HepG2 (cell line): ENCODE results near the gene CRHR1. TPM values are rescaled to one million over a fixed set of nuclear protein-coding genes. Genes with fewer than 3 reads are reported as not detected.

Experiments
- ATAC-seq: fragments of 200-7000 bp; cut with Tn5 transposase; 3 replicates; pipeline ENCODE4 v1.9.1; 2020; ENCODE audit warnings: mild to moderate bottlenecking, moderate library complexity
- BruUV-seq: library from RNA; stranded (reverse); fragments of 400-500 nt; replicated peaks from 2 replicates; lab custom pipeline; 2021; lab: Mats Ljungman, UMichigan
- CTCF ChIA-PET: fragments of 300-600 bp; formaldehyde crosslinking; extraction: SDS; loops from one replicate; lab custom pipeline; 2021; ENCODE audit warnings: low total read pairs, inconsistent platforms, low intra/inter-chr PET ratio; lab: Yijun Ruan, JAX
- POLR2A ChIA-PET: fragments of 350-600 bp; sonication (Branson Sonifier 250); formaldehyde crosslinking; loops from one replicate; lab custom pipeline; 2020; ENCODE audit warnings: antibody characterized with exemption, inconsistent platforms; lab: Yijun Ruan, JAX
- DNase-seq: peaks from one replicate; pipeline ENCODE4 v3.0.0-alpha.2; 2015; ENCODE audit warnings: low spot score
- FAIRE-seq: peaks from 3 replicates; lab custom pipeline; 2011; peaks lifted over from hg19 to GRCh38; lab: Jason Lieb, UNC
- H2AFZ ChIP-seq: one replicate; pipeline ENCODE4 v1.6.1; 2011; ENCODE audit warnings: low read length, inconsistent platforms
- H3K27ac ChIP-seq: fragments of 300-600 bp; 3 replicates; pipeline ENCODE4 v1.8.0; 2011; ENCODE audit warnings: mixed run types, mild to moderate bottlenecking, mixed read lengths, low read length, inconsistent platforms; ENCODE audit not compliant: insufficient read depth; ENCODE audit errors: extremely low read length
- H3K27me3 ChIP-seq, 2 experiments: fragments of 200-600 bp in 1 of 2; 2 replicates in 1 of 2; 3 replicates in 1 of 2; pipeline versions ENCODE4 v1.6.0 to v1.8.0; 2011; ENCODE audit warnings: low read length in 2 of 2, mild to moderate bottlenecking in 2 of 2, moderate library complexity in 2 of 2, inconsistent platforms in 1 of 2; ENCODE audit not compliant: insufficient read depth in 2 of 2, control insufficient read depth in 1 of 2
- H3K36me3 ChIP-seq, 2 experiments: fragments of 200-600 bp in 1 of 2; replicated peaks in 1 of 2; 2 replicates in 1 of 2; 3 replicates in 1 of 2; pipeline versions ENCODE4 v1.5.1 to v1.8.0; 2011; ENCODE audit warnings: low read length in 2 of 2, inconsistent platforms in 1 of 2; ENCODE audit not compliant: insufficient read depth in 2 of 2, control insufficient read depth in 1 of 2
- H3K4me1 ChIP-seq: 2 replicates; pipeline ENCODE4 v1.5.1; 2012; ENCODE audit warnings: low read length, inconsistent platforms; ENCODE audit not compliant: insufficient read depth
- H3K4me2 ChIP-seq: 2 replicates; pipeline ENCODE4 v1.6.0; 2011; ENCODE audit warnings: low read depth, low read length, inconsistent platforms
- H3K4me3 ChIP-seq, 3 experiments: fragments of 200-600 bp in 1 of 3; sonication (generic), shearing (Covaris generic) in 1 of 3; replicated peaks in 1 of 3; 2 replicates each; pipeline ENCODE4 v1.5.1; 2011 to 2016; ENCODE audit warnings: low read length in 3 of 3, inconsistent platforms in 2 of 3, low read depth in 2 of 3, mild to moderate bottlenecking in 2 of 3, control low read depth in 1 of 3, mixed read lengths in 1 of 3; ENCODE audit not compliant: insufficient read depth in 1 of 3
- H3K79me2 ChIP-seq: one replicate; pipeline ENCODE4 v1.6.1; 2011; ENCODE audit warnings: low read length, inconsistent platforms; ENCODE audit not compliant: insufficient read depth
- H3K9ac ChIP-seq: 2 replicates; pipeline ENCODE4 v1.6.0; 2011; ENCODE audit warnings: mild to moderate bottlenecking, low read depth, low read length, inconsistent platforms; ENCODE audit not compliant: insufficient read depth
- H3K9me3 ChIP-seq: 2 replicates; pipeline ENCODE4 v1.5.1; 2012; ENCODE audit warnings: mild to moderate bottlenecking, low read length
- H4K20me1 ChIP-seq: 2 replicates; pipeline ENCODE4 v1.6.0; 2011; ENCODE audit warnings: inconsistent platforms, mild to moderate bottlenecking, low read length, moderate library complexity; ENCODE audit not compliant: insufficient read depth
- CREB1 ChIP-seq, 2 experiments: fragments of 450-650 bp in 1 of 2; IDR thresholded peaks; 2 replicates each; pipeline ENCODE4 v1.6.1; 2016 to 2017; ENCODE audit warnings: control low read depth in 1 of 2, mild to moderate bottlenecking in 1 of 2, missing compliant biosample characterization in 1 of 2, missing genetic modification characterization in 1 of 2
- DPF2 ChIP-seq: sonication (generic); formaldehyde crosslinking; IDR thresholded peaks from 2 replicates; pipeline ENCODE4 v1.4.0; 2020; ENCODE audit warnings: mild to moderate bottlenecking, low read depth, missing genetic modification reagents, borderline replicate concordance
- GABPA ChIP-seq, 2 experiments: IDR thresholded peaks; 2 replicates each; pipeline ENCODE4 v1.6.1; 2011 to 2016; ENCODE audit warnings: low read depth in 2 of 2, low read length in 1 of 2, missing biosample characterization in 1 of 2, missing genetic modification characterization in 1 of 2
- GABPB1 ChIP-seq: IDR thresholded peaks from 2 replicates; pipeline ENCODE4 v1.6.1; 2016; ENCODE audit warnings: mild to moderate bottlenecking, missing genetic modification reagents, moderate library complexity, missing compliant biosample characterization
- IRX3 ChIP-seq: sonication (generic); formaldehyde crosslinking; IDR thresholded peaks from 2 replicates; pipeline ENCODE4 v1.8.1; 2023; ENCODE audit warnings: mild to moderate bottlenecking, low read depth, missing genetic modification reagents, borderline replicate concordance
- MIER2 ChIP-seq: IDR thresholded peaks from 2 replicates; pipeline ENCODE4 v1.6.1; 2016; ENCODE audit warnings: missing biosample characterization, missing genetic modification reagents
- MLLT10 ChIP-seq: sonication (generic); formaldehyde crosslinking; IDR thresholded peaks from 2 replicates; pipeline ENCODE4 v1.4.0; 2020; ENCODE audit warnings: missing genetic modification reagents
- NFIC ChIP-seq: IDR thresholded peaks from 2 replicates; pipeline ENCODE4 v1.6.1; 2012; ENCODE audit warnings: mild to moderate bottlenecking, low read length, inconsistent platforms
- NFYB ChIP-seq: sonication (generic); formaldehyde crosslinking; IDR thresholded peaks from 2 replicates; pipeline ENCODE4 v1.4.0; 2020; ENCODE audit warnings: missing genetic modification reagents
- SNAI1 ChIP-seq: sonication (generic); formaldehyde crosslinking; IDR thresholded peaks from 2 replicates; pipeline ENCODE4 v1.5.0; 2020; ENCODE audit warnings: mild to moderate bottlenecking, missing genetic modification reagents, borderline replicate concordance
- XBP1 ChIP-seq: sonication (generic); formaldehyde crosslinking; IDR thresholded peaks from 2 replicates; pipeline ENCODE4 v1.5.0; 2020; ENCODE audit warnings: missing genetic modification reagents
- ZNF292 ChIP-seq: sonication (generic); formaldehyde crosslinking; IDR thresholded peaks from 2 replicates; pipeline ENCODE4 v1.8.1; 2022; ENCODE audit warnings: mild to moderate bottlenecking, low read depth, missing genetic modification reagents, borderline replicate concordance
- ZNF749 ChIP-seq: sonication (generic); formaldehyde crosslinking; IDR thresholded peaks from 2 replicates; pipeline ENCODE4 v1.8.0; 2022; ENCODE audit warnings: mild to moderate bottlenecking, missing genetic modification reagents, moderate library complexity, borderline replicate concordance
- ZNF772 ChIP-seq: sonication (generic); formaldehyde crosslinking; IDR thresholded peaks from 2 replicates; pipeline ENCODE4 v1.5.0; 2020; ENCODE audit warnings: mild to moderate bottlenecking, missing genetic modification reagents
- ZSCAN20 ChIP-seq: sonication (generic); formaldehyde crosslinking; IDR thresholded peaks from 2 replicates; pipeline ENCODE4 v1.4.0; 2020; ENCODE audit warnings: missing genetic modification reagents, mild to moderate bottlenecking, borderline replicate concordance
- WGBS: methylation state at CpG from one replicate; pipeline ENCODE4 v1.1.6; 2017; ENCODE audit warnings: low lambda C conversion rate; 5-methylcytosine and 5-hydroxymethylcytosine counted together
- in situ Hi-C: cut with HindIII; loops from 2 replicates; pipeline ENCODE4 v1.10.0; 2017; ENCODE audit warnings: low pct_unique_long_range_greater_than_20kb; ENCODE audit not compliant: extremely low pct_ligation_motif_present
- intact Hi-C: fragments of 100-400 bp; cut with micrococcal nuclease; formaldehyde crosslinking; loops from one replicate; pipeline ENCODE4 v1.10.0; 2022; ENCODE audit not compliant: unreplicated experiment
- polyA plus RNA-seq, 8 experiments: library from polyadenylated mRNA; depleted of rRNA in 3 of 8; stranded (reverse) in 7 of 8; unstranded in 1 of 8; fragments of >200 nt; fragmentation: Illumina TruSeq in 4 of 8; extraction: Trizol in 4 of 8; gene quantifications; 2 replicates each; pipeline versions ENCODE4 v1.2.1 to v1.2.3, GENCODE V29; 2011 to 2016; ENCODE audit warnings: low read depth in 4 of 8, missing spikeins in 1 of 8, mixed read lengths in 1 of 8; ENCODE audit not compliant: insufficient read depth in 1 of 8
- total RNA-seq, 5 experiments: library from RNA; depleted of rRNA; stranded (reverse); fragments of >200 nt; fragmentation: Illumina TruSeq; extraction: Trizol; gene quantifications; 2 replicates each; pipeline ENCODE4 v1.2.3, GENCODE V29; 2016; ENCODE audit warnings: low read depth in 1 of 5
- TF ChIP-seq, protein P1 (sequence below): sonication (generic); formaldehyde crosslinking; conservative IDR thresholded peaks from 2 replicates; pipeline ENCODE4 v1.4.0; 2020; ENCODE audit warnings: mild to moderate bottlenecking, missing genetic modification reagents, moderate library complexity
- TF ChIP-seq, protein P2 (sequence below), 2 experiments: sonication (generic) in 1 of 2; formaldehyde crosslinking in 1 of 2; IDR thresholded peaks; 2 replicates each; pipeline versions ENCODE4 v1.5.1 to v1.6.1; 2011 to 2020; ENCODE audit warnings: borderline replicate concordance in 1 of 2, low read depth in 1 of 2, low read length in 1 of 2, mild to moderate bottlenecking in 1 of 2, missing genetic modification reagents in 1 of 2, moderate library complexity in 1 of 2
- TF ChIP-seq, protein P3 (sequence below): sonication (generic); formaldehyde crosslinking; IDR thresholded peaks from 2 replicates; pipeline ENCODE4 v1.4.0; 2020; ENCODE audit warnings: mild to moderate bottlenecking, low read depth, missing genetic modification reagents

The CRHR1 gene
- total and polyA plus RNA-seq, 2 of the 13 experiments (the other 11 are each of a cell fraction or from before 2014, with no cell fraction given), result not detected

DNA sequence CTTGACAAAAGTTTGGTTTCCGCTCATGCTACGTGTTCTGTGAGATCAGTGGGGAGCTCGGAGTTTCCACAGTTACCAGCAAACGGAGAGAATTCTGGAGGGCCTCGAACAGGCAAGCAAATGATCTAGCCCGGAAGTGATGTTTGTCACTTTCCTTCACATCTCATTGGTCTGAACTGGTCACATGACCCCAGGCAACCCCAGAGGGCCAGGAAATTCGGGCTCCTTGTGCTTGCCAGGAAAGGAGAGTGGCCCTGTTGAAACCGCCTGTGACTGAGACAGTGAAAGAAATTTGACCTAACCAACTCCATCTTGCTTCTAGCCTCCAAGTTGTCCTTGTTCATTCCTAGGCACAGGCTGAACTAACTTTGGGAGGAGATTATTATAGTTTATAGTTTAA is 83.6 kb downstream of the CRHR1 start:
- no peaks in the 10 kb centered on the region for H3K79me2 ChIP-seq
- ChIA-PET POLR2A (no interaction called here), CTCF (no interaction called here)
- H3K4me3 ChIP-seq, result no peak overlapping the region
- H3K4me2 ChIP-seq, result no peak overlapping the region; the same call in 1 of the 2 replicates
- H3K4me1 ChIP-seq, result no peaks in the 10 kb centered on the region
- WGBS, result 20% methylated on average over 8 of the region's 8 CpGs
- intact Hi-C loops, result no loop called here
- H4K20me1 ChIP-seq, result no peaks in the 10 kb centered on the region
- no peaks in the 10 kb centered on the region for H3K36me3 ChIP-seq
- H3K27me3 ChIP-seq, result peaks cover 9 to 65% of the 10 kb centered on the region in 2 experiments; a peak in 4 of 5 replicates
- no peaks in the 10 kb centered on the region for H3K9me3 ChIP-seq
- H3K9ac ChIP-seq, result no peak overlapping the region
- DNase-seq (peak; percentile 20), ATAC-seq (no peak), FAIRE-seq (peak; percentile 28)
- BruUV-seq, result no TSS peak
- H2AFZ ChIP-seq, result no peak overlapping the region
- no peak overlapping the region for H3K27ac ChIP-seq
- in situ Hi-C loops, result no loop called here
- TF ChIP-seq XBP1 (CRISPR knock-in tag), result no peak
- TF ChIP-seq CREB1 (IDR thresholded peaks at IDR 0.05), result no peak
- TF ChIP-seq CREB1 (CRISPR knock-in tag; IDR thresholded peaks at IDR 0.05), result 0 out of 2 replicates have a peak, but pooled peaks have one; percentile 19
- TF ChIP-seq ZNF292, result no peak
- TF ChIP-seq NFYB (CRISPR knock-in tag), result peak; percentile 55
- no peak for TF ChIP-seq DPF2
- TF ChIP-seq ZNF749 (CRISPR knock-in tag), result no peak
- no peak for TF ChIP-seq IRX3 (CRISPR knock-in tag)
- TF ChIP-seq, protein P1, sequence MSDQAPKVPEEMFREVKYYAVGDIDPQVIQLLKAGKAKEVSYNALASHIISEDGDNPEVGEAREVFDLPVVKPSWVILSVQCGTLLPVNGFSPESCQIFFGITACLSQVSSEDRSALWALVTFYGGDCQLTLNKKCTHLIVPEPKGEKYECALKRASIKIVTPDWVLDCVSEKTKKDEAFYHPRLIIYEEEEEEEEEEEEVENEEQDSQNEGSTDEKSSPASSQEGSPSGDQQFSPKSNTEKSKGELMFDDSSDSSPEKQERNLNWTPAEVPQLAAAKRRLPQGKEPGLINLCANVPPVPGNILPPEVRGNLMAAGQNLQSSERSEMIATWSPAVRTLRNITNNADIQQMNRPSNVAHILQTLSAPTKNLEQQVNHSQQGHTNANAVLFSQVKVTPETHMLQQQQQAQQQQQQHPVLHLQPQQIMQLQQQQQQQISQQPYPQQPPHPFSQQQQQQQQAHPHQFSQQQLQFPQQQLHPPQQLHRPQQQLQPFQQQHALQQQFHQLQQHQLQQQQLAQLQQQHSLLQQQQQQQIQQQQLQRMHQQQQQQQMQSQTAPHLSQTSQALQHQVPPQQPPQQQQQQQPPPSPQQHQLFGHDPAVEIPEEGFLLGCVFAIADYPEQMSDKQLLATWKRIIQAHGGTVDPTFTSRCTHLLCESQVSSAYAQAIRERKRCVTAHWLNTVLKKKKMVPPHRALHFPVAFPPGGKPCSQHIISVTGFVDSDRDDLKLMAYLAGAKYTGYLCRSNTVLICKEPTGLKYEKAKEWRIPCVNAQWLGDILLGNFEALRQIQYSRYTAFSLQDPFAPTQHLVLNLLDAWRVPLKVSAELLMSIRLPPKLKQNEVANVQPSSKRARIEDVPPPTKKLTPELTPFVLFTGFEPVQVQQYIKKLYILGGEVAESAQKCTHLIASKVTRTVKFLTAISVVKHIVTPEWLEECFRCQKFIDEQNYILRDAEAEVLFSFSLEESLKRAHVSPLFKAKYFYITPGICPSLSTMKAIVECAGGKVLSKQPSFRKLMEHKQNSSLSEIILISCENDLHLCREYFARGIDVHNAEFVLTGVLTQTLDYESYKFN, result no peak
- no peak for TF ChIP-seq NFIC
- no peak for TF ChIP-seq ZNF772 (CRISPR knock-in tag)
- TF ChIP-seq MIER2, result no peak
- no peak for TF ChIP-seq GABPA (IDR thresholded peaks at IDR 0.05; ENCODE audit: low read depth, low read length)
- peak; percentile 44; the same call in 1 of the 2 replicates for TF ChIP-seq GABPA (CRISPR knock-in tag; IDR thresholded peaks at IDR 0.05; ENCODE audit: low read depth)
- no peak for TF ChIP-seq SNAI1
- TF ChIP-seq, protein P2, sequence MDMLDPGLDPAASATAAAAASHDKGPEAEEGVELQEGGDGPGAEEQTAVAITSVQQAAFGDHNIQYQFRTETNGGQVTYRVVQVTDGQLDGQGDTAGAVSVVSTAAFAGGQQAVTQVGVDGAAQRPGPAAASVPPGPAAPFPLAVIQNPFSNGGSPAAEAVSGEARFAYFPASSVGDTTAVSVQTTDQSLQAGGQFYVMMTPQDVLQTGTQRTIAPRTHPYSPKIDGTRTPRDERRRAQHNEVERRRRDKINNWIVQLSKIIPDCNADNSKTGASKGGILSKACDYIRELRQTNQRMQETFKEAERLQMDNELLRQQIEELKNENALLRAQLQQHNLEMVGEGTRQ (IDR thresholded peaks at IDR 0.05; ENCODE audit: low read depth, low read length), result 0 out of 2 replicates have a peak, but pooled peaks have one; percentile 28
- TF ChIP-seq, protein P2 (CRISPR knock-in tag; IDR thresholded peaks at IDR 0.05; ENCODE audit: borderline replicate concordance), result no peak; the same call in 1 of the 2 replicates
- peak; percentile 27; the same call in 1 of the 2 replicates for TF ChIP-seq GABPB1 (CRISPR knock-in tag)
- TF ChIP-seq, protein P3, sequence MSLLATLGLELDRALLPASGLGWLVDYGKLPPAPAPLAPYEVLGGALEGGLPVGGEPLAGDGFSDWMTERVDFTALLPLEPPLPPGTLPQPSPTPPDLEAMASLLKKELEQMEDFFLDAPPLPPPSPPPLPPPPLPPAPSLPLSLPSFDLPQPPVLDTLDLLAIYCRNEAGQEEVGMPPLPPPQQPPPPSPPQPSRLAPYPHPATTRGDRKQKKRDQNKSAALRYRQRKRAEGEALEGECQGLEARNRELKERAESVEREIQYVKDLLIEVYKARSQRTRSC (CRISPR knock-in tag), result no peak
- TF ChIP-seq ZSCAN20, result no peak
- no peak for TF ChIP-seq MLLT10 (CRISPR knock-in tag)
